HepG2 (cell line): ENCODE results near the gene FAM89B. TPM values are rescaled to one million over a fixed set of nuclear protein-coding genes. Genes with fewer than 3 reads are reported as not detected.
A peak's percentile ranks its signal among the peaks of the same experiment; 100 is the strongest.

Source experiments
- AHDC1 ChIP-seq: sonication (generic); formaldehyde crosslinking; IDR thresholded peaks from 2 replicates; pipeline ENCODE4 v1.5.1; 2020; ENCODE audit warnings: mild to moderate bottlenecking, missing genetic modification reagents, borderline replicate concordance
- ARID5B ChIP-seq: IDR thresholded peaks from 2 replicates; pipeline ENCODE4 v1.4.0; 2020; ENCODE audit warnings: mild to moderate bottlenecking, missing genetic modification reagents
- ATF7-NPFF ChIP-seq: sonication (generic); formaldehyde crosslinking; IDR thresholded peaks from 2 replicates; pipeline ENCODE4 v1.8.1; 2023; ENCODE audit warnings: mild to moderate bottlenecking, low read depth, missing genetic modification reagents, moderate library complexity
- BCL6 ChIP-seq: IDR thresholded peaks from 2 replicates; pipeline ENCODE4 v1.6.1; 2016; ENCODE audit warnings: missing genetic modification reagents, missing compliant biosample characterization
- CBFB ChIP-seq: sonication (generic); formaldehyde crosslinking; IDR thresholded peaks from 2 replicates; pipeline ENCODE4 v1.4.0; 2020; ENCODE audit warnings: missing genetic modification reagents
- GATA4 ChIP-seq: sonication (generic); IDR thresholded peaks from 2 replicates; pipeline ENCODE4 v1.6.1; 2016; ENCODE audit warnings: antibody characterized with exemption, low read depth, borderline replicate concordance
- KLF9 ChIP-seq: IDR thresholded peaks from 2 replicates; pipeline ENCODE4 v1.6.1; 2016; ENCODE audit warnings: low read depth
- MLXIP ChIP-seq: sonication (generic); formaldehyde crosslinking; IDR thresholded peaks from 2 replicates; pipeline ENCODE4 v1.9.0; 2021; ENCODE audit warnings: missing genetic modification reagents, borderline replicate concordance
- PHB2 ChIP-seq: fragments of 450-650 bp; IDR thresholded peaks from 2 replicates; pipeline ENCODE4 v1.6.1; 2018; ENCODE audit not compliant: partially characterized antibody
- RXRA ChIP-seq: sonication (generic); formaldehyde crosslinking; IDR thresholded peaks from 2 replicates; pipeline ENCODE4 v1.5.1; 2020; ENCODE audit warnings: missing genetic modification reagents
- SKI ChIP-seq: fragments of 450-650 bp; IDR thresholded peaks from one replicate; pipeline ENCODE4 v1.6.1; 2018; ENCODE audit warnings: mild to moderate bottlenecking; ENCODE audit not compliant: partially characterized antibody
- ZBTB26 ChIP-seq: IDR thresholded peaks from 2 replicates; pipeline ENCODE4 v1.6.1; 2016; ENCODE audit warnings: missing compliant biosample characterization, missing genetic modification reagents, borderline replicate concordance
- ZNF530 ChIP-seq: sonication (generic); formaldehyde crosslinking; IDR thresholded peaks from 2 replicates; pipeline ENCODE4 v1.5.0; 2020; ENCODE audit warnings: low read depth, mild to moderate bottlenecking, missing genetic modification reagents
- ZNF768 ChIP-seq: sonication (generic); formaldehyde crosslinking; IDR thresholded peaks from 2 replicates; pipeline ENCODE4 v1.4.0; 2020; ENCODE audit warnings: missing genetic modification reagents
- ZSCAN21 ChIP-seq: sonication (generic); formaldehyde crosslinking; IDR thresholded peaks from 2 replicates; pipeline ENCODE4 v1.8.0; 2022; ENCODE audit warnings: mild to moderate bottlenecking, missing genetic modification reagents, moderate library complexity, borderline replicate concordance
- polyA plus RNA-seq, 8 experiments: library from polyadenylated mRNA; depleted of rRNA in 3 of 8; stranded (reverse) in 7 of 8; unstranded in 1 of 8; fragments of >200 nt; fragmentation: Illumina TruSeq in 4 of 8; extraction: Trizol in 4 of 8; gene quantifications; 2 replicates each; pipeline versions ENCODE4 v1.2.1 to v1.2.3, GENCODE V29; 2011 to 2016; ENCODE audit warnings: low read depth in 4 of 8, missing spikeins in 1 of 8, mixed read lengths in 1 of 8; ENCODE audit not compliant: insufficient read depth in 1 of 8
- total RNA-seq, 5 experiments: library from RNA; depleted of rRNA; stranded (reverse); fragments of >200 nt; fragmentation: Illumina TruSeq; extraction: Trizol; gene quantifications; 2 replicates each; pipeline ENCODE4 v1.2.3, GENCODE V29; 2016; ENCODE audit warnings: low read depth in 1 of 5

The FAM89B gene
- total and polyA plus RNA-seq, 2 of the 13 experiments (the other 11 are each of a cell fraction or from before 2014, with no cell fraction given): 5.7 to 8.0 TPM

DNA sequence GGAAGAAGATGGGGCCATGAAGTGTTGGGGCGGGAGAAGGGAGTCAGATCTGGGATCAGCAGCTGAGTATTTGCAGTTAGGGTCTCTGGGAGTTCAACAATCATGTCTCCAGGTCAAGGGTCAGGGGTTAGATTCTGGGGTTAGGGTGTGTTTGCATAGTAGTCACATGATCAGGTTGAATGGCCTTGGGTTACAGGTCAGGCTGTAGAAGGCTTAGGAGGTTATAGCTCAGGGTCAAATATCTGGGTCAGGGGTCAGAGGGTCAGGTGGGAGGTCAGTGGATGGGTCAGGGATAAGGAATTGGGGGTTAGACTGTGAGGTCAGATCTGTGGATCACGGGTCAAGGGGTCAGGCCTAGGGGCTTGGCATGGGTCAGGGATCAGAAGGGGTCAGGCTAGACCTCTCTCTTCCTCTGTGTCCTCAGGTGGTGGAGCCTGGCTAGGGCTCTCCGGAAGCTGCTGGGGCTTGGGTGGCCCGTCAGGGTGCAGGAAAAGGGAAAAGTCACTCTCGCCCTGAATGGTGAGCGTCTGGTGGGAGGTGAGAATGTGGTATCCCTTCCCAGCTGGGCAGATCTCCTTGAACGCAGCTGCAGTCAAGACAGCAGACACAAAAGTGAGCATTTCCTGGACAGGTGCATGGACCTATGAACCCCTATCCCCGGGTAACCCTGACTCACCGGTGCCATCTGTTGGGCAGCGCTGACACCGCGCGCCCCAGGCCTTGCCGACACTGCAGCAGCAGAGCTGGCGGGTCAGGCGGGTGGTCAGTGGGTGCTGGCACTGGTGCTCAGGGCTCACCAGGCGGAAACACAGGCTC, 20.6 kb upstream of the FAM89B start (continued):
- TF ChIP-seq AHDC1 (CRISPR knock-in tag) (peak; percentile 45; the same call in 1 of the 2 replicates), KLF9 (no peak), PHB2 (no peak), BCL6 (CRISPR knock-in tag) (peak; percentile 87), GATA4 (no peak), ZNF530 (CRISPR knock-in tag) (no peak), ZSCAN21 (CRISPR knock-in tag) (peak; percentile 39; the same call in 1 of the 2 replicates), CBFB (CRISPR knock-in tag) (no peak), SKI (peak; percentile 50), ARID5B (no peak), RXRA (CRISPR knock-in tag) (peak; percentile 100), ZNF768 (CRISPR knock-in tag) (peak; percentile 47; the same call in 1 of the 2 replicates), ATF7-NPFF (CRISPR knock-in tag) (peak; percentile 28; the same call in 1 of the 2 replicates), MLXIP (CRISPR knock-in tag) (no peak), ZBTB26 (CRISPR knock-in tag) (no peak)
